GM12892 (cell line): Measurements from ENCODE around the gene TTC13.
A peak's percentile ranks its signal among the peaks of the same experiment; 100 is the strongest.

ENCODE experiments used
- DNase-seq: peaks from one replicate; pipeline ENCODE4 v3.0.0; 2011; ENCODE audit not compliant: insufficient read length
- FAIRE-seq: peaks from 2 replicates; lab custom pipeline; 2011; peaks lifted over from hg19 to GRCh38; lab: Jason Lieb, UNC
- POLR2A ChIP-seq: IDR thresholded peaks from 2 replicates; pipeline ENCODE4 v1.6.1; 2011; ENCODE audit warnings: low read depth, low read length, control low read depth
- POLR2AphosphoS5 ChIP-seq: IDR thresholded peaks from 2 replicates; pipeline ENCODE4 v1.6.1; 2011; ENCODE audit warnings: low read depth, low read length, control low read depth
- TAF1 ChIP-seq: IDR thresholded peaks from 2 replicates; pipeline ENCODE4 v1.6.1; 2011; ENCODE audit warnings: low read depth, mild to moderate bottlenecking, control low read depth, low read length, borderline replicate concordance

The TTC13 gene

GRCh38 chr1:230938924-230939368 lies 39.7 kb downstream of the TTC13 start:
- TF ChIP-seq POLR2AphosphoS5 (no peak), TAF1 (no peak), POLR2A (no peak)
- no peak for DNase-seq
- FAIRE-seq: no peak

DNA sequence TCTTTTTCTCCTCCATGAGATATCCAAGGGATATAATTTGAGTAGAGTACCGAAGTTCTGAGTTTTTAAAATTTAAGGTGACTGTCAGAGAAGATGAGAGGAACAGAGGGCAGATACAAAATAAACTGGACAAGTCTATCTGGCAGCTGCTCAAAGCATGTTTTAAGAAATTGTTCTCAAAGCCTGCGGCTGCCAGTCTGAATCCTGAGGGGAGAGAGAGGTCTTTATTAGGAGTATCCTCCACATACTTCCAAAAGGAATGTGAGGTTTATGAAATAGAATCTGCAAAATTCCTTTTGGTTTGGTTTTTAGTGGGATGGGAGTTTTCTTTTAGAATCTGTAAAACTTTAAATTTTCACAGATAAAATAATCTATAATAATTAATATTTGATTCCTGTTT lies 41.3 kb downstream of the TTC13 start:
- no peak for FAIRE-seq
- TF ChIP-seq POLR2AphosphoS5: no peak
- TF ChIP-seq POLR2A: no peak
- no peak for TF ChIP-seq TAF1
- DNase-seq: no peak

- no peak for FAIRE-seq
- DNase-seq: no peak
Measured at GRCh38 chr1:230936475-230936874, 42.2 kb downstream of the TTC13 start.

DNA sequence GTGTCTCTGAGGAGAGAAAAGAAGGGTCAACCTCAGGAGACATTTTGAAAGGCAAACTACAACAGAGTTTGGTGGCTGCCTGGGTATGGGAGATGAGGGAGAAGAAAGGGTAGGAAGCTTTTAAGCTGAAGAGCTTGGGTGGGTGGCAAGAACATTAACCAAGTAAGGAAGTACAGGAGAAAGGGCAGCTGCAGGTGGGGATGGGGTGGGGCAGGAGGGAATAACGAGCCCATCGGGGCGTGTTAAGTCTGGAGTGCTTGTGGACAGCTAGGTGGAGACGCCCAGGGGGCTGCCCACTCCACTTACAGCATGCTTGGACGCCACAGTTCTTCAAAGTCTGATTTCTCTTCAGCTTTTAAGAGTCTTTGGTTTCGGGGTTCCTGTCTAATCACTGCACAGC lies 42.8 kb downstream of the TTC13 start:
- no peak for FAIRE-seq

More at GRCh38 chr1:230936475-230936874, 42.2 kb downstream of the TTC13 start:
- TF ChIP-seq POLR2AphosphoS5: no peak
- TF ChIP-seq POLR2A: no peak
- TF ChIP-seq TAF1: no peak

DNA sequence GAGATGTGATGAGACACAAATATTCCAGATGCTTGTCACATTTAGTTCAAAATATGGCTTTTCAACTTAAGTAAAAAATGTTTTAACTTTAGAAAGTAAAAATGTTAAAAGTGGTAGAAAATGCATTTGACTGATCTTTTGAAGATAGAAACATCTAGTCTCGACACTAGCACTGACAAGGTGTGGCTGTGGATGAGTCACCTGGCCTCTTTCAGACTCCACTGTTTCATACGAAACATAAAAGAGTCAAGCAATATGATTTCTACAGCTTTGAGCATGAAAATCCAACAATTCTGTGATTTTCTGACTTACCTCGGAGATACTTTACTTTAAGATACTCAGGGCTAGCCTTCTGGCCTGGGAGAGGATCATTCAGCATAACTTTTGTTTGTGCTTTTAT lies 47.7 kb downstream of the TTC13 start:
- no peak for FAIRE-seq
- DNase-seq: no peak
- no peak for TF ChIP-seq POLR2A
- TF ChIP-seq POLR2AphosphoS5: no peak
- no peak for TF ChIP-seq TAF1

More for the DNA sequence above, 42.8 kb downstream of the TTC13 start:
- DNase-seq: no peak
- no peak for TF ChIP-seq POLR2AphosphoS5
- no peak for TF ChIP-seq TAF1
- TF ChIP-seq POLR2A: no peak

DNA sequence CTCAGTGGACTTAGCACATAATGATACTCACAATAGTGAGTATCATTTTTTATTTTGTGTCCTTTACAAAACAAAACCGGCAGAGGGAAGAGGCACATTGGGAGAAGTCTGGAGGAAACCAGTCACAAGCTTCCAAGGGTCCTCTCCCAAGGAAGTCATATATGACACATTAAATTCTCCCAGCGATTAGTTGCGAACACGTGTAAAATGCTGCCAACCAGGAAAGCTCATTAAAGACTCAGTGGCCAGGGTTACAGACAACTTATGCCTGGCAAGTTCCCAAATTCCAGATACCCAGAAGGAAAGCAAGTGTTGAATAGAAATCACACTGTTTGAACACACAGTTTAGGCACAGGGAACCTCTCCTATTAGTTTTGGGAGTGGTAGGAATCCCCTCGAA lies 52.5 kb downstream of the TTC13 start:
- FAIRE-seq: no peak
- TF ChIP-seq TAF1 (no peak), POLR2A (no peak), POLR2AphosphoS5 (no peak)
- no peak for DNase-seq

GRCh38 chr1:230925608-230926007 lies 53.1 kb downstream of the TTC13 start:
- TF ChIP-seq TAF1 (no peak), POLR2AphosphoS5 (no peak), POLR2A (no peak)
- DNase-seq (no peak), FAIRE-seq (no peak)

GRCh38 chr1:230923176-230923575 lies 55.5 kb downstream of the TTC13 start:
- FAIRE-seq: no peak
- TF ChIP-seq TAF1 (no peak), POLR2A (no peak), POLR2AphosphoS5 (no peak)
- DNase-seq: no peak

GRCh38 chr1:230922620-230923019 lies 56.0 kb downstream of the TTC13 start:
- no peak for DNase-seq
- TF ChIP-seq POLR2A (no peak), TAF1 (no peak), POLR2AphosphoS5 (no peak)
- no peak for FAIRE-seq

- DNase-seq (no peak), FAIRE-seq (no peak)
- TF ChIP-seq POLR2A: no peak
- no peak for TF ChIP-seq POLR2AphosphoS5
- TF ChIP-seq TAF1: no peak
Measured at GRCh38 chr1:230919207-230919606, 59.5 kb downstream of the TTC13 start.

GRCh38 chr1:230917284-230918135 lies 61.2 kb downstream of the TTC13 start:
- no peak for DNase-seq
- FAIRE-seq: peak; percentile 70

More at GRCh38 chr1:230917284-230918135, 61.2 kb downstream of the TTC13 start:
- TF ChIP-seq POLR2A: no peak
- TF ChIP-seq POLR2AphosphoS5: no peak
- no peak for TF ChIP-seq TAF1
